Astrocyte (in vitro differentiated cells and primary cell): ENCODE measurements around the gene ZMIZ1. TPM values are rescaled to one million over a fixed set of nuclear protein-coding genes. Genes with fewer than 3 reads are reported as not detected.

ENCODE experiments used
- DNase-seq: peaks from one replicate; pipeline ENCODE4 v3.0.0-alpha.2; 2010; ENCODE audit warnings: low read depth
- FAIRE-seq: peaks from 2 replicates; lab custom pipeline; 2011; peaks lifted over from hg19 to GRCh38; lab: Jason Lieb, UNC
- H2AFZ ChIP-seq: 2 replicates; pipeline ENCODE4 v1.6.0; 2012; ENCODE audit warnings: low read depth, low read length, inconsistent platforms
- H3K27ac ChIP-seq: 2 replicates; pipeline ENCODE4 v1.5.1; 2011; ENCODE audit warnings: low read depth, low read length, inconsistent platforms
- H3K27me3 ChIP-seq: 2 replicates; pipeline ENCODE4 v1.6.0; 2011; ENCODE audit warnings: low read length, inconsistent platforms; ENCODE audit not compliant: insufficient read depth
- H3K36me3 ChIP-seq: 2 replicates; pipeline ENCODE4 v1.5.1; 2011; ENCODE audit warnings: low read length, inconsistent platforms; ENCODE audit not compliant: insufficient read depth
- H3K4me1 ChIP-seq: 2 replicates; pipeline ENCODE4 v1.5.1; 2011; ENCODE audit warnings: low read length, inconsistent platforms; ENCODE audit not compliant: insufficient read depth
- H3K4me2 ChIP-seq: 2 replicates; pipeline ENCODE4 v1.6.0; 2012; ENCODE audit warnings: low read length, inconsistent platforms
- H3K4me3 ChIP-seq: 2 replicates; pipeline ENCODE4 v1.5.1; 2011; ENCODE audit warnings: low read depth, mild to moderate bottlenecking, low read length, inconsistent platforms; ENCODE audit not compliant: insufficient read depth
- H3K79me2 ChIP-seq: 2 replicates; pipeline ENCODE4 v1.6.0; 2012; ENCODE audit warnings: mild to moderate bottlenecking, low read length, inconsistent platforms; ENCODE audit not compliant: insufficient read depth
- H3K9ac ChIP-seq: 2 replicates; pipeline ENCODE4 v1.6.0; 2012; ENCODE audit warnings: mild to moderate bottlenecking, low read length, inconsistent platforms
- H3K9me3 ChIP-seq: 2 replicates; pipeline ENCODE4 v1.5.1; 2012; ENCODE audit warnings: low read depth, mild to moderate bottlenecking, low read length, inconsistent platforms; ENCODE audit not compliant: insufficient read depth
- H4K20me1 ChIP-seq: 2 replicates; pipeline ENCODE4 v1.6.0; 2012; ENCODE audit warnings: low read length, inconsistent platforms; ENCODE audit not compliant: insufficient read depth
- H3K27ac Mint-ChIP-seq: one replicate; pipeline ENCODE4 v1.8.0; 2021; ENCODE audit warnings: mild to moderate bottlenecking, mixed read lengths; ENCODE audit not compliant: unreplicated experiment
- H3K27me3 Mint-ChIP-seq: one replicate; pipeline ENCODE4 v1.8.0; 2021; ENCODE audit warnings: low read depth, mixed read lengths; ENCODE audit not compliant: unreplicated experiment
- H3K36me3 Mint-ChIP-seq: one replicate; pipeline ENCODE4 v1.8.0; 2021; ENCODE audit warnings: low read depth, mixed read lengths; ENCODE audit not compliant: unreplicated experiment
- H3K4me1 Mint-ChIP-seq: one replicate; pipeline ENCODE4 v1.8.0; 2021; ENCODE audit warnings: low read depth, mixed read lengths; ENCODE audit not compliant: unreplicated experiment
- H3K4me3 Mint-ChIP-seq: one replicate; pipeline ENCODE4 v1.8.0; 2021; ENCODE audit warnings: mild to moderate bottlenecking, moderate library complexity, mixed read lengths; ENCODE audit not compliant: unreplicated experiment
- H3K9me3 Mint-ChIP-seq: one replicate; pipeline ENCODE4 v1.8.0; 2021; ENCODE audit warnings: mild to moderate bottlenecking, mixed read lengths; ENCODE audit not compliant: unreplicated experiment
- EZH2 ChIP-seq: IDR thresholded peaks from 2 replicates; pipeline ENCODE4 v1.6.1; 2012; ENCODE audit warnings: mild to moderate bottlenecking, low read length, inconsistent platforms; ENCODE audit not compliant: insufficient read depth
- total RNA-seq: library from RNA; stranded (reverse); gene quantifications from 2 replicates; pipeline ENCODE4 v1.2.1, GENCODE V29; 2021
- TF ChIP-seq, protein P1 (sequence below): IDR thresholded peaks from 2 replicates; pipeline ENCODE4 v1.5.1; 2011; ENCODE audit warnings: low read depth, mild to moderate bottlenecking, inconsistent platforms, low read length, moderate library complexity; ENCODE audit not compliant: insufficient read depth

Gene ZMIZ1
- total RNA-seq, 1 donor from 2014 or later = 45.5 TPM

DNA sequence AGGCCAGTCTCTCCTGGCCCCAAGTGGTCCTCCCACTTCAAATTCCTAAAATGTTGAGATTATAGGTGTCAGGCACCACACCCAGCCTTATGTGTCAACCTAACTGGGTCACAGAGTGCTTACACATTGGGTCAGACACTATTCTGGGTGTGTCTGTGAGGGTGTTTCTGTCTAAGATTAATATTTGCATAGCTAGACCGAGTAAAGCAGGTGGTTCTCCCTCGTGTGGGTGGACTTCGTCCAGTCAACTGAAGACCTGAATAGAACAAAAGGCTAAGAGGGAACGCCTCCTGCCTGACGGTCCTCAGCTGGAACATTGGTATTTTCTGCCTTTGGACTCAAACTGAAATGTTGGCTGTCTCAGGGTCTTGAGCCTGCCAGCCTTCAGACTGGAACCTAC, 290.0 kb downstream of the ZMIZ1 start:
- Mint-ChIP-seq H3K4me1 (peaks cover 1% of the 10 kb centered on the region), H3K27ac (no peak overlapping the region), H3K27me3 (no peaks in the 10 kb centered on the region), H3K9me3 (peaks cover 2% of the 10 kb centered on the region), H3K4me3 (no peak overlapping the region), H3K36me3 (peaks cover 18% of the 10 kb centered on the region)
- TF ChIP-seq, protein P1, sequence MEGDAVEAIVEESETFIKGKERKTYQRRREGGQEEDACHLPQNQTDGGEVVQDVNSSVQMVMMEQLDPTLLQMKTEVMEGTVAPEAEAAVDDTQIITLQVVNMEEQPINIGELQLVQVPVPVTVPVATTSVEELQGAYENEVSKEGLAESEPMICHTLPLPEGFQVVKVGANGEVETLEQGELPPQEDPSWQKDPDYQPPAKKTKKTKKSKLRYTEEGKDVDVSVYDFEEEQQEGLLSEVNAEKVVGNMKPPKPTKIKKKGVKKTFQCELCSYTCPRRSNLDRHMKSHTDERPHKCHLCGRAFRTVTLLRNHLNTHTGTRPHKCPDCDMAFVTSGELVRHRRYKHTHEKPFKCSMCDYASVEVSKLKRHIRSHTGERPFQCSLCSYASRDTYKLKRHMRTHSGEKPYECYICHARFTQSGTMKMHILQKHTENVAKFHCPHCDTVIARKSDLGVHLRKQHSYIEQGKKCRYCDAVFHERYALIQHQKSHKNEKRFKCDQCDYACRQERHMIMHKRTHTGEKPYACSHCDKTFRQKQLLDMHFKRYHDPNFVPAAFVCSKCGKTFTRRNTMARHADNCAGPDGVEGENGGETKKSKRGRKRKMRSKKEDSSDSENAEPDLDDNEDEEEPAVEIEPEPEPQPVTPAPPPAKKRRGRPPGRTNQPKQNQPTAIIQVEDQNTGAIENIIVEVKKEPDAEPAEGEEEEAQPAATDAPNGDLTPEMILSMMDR = no peak
- no peak for TF ChIP-seq EZH2
- peaks cover 10% of the 10 kb centered on the region for H3K36me3 ChIP-seq
- H3K9me3 ChIP-seq = no peaks in the 10 kb centered on the region
- H3K27me3 ChIP-seq = no peaks in the 10 kb centered on the region
- no peak overlapping the region for H3K27ac ChIP-seq
- peaks cover 21% of the 10 kb centered on the region for H4K20me1 ChIP-seq
- H3K79me2 ChIP-seq = peaks cover under 1% of the 10 kb centered on the region
- FAIRE-seq = no peak
- no peaks in the 10 kb centered on the region for H3K4me1 ChIP-seq
- no peak overlapping the region for H3K4me2 ChIP-seq
- no peak overlapping the region for H3K9ac ChIP-seq
- H3K4me3 ChIP-seq = no peak overlapping the region
- no peak overlapping the region for H2AFZ ChIP-seq
- no peak for DNase-seq

DNA sequence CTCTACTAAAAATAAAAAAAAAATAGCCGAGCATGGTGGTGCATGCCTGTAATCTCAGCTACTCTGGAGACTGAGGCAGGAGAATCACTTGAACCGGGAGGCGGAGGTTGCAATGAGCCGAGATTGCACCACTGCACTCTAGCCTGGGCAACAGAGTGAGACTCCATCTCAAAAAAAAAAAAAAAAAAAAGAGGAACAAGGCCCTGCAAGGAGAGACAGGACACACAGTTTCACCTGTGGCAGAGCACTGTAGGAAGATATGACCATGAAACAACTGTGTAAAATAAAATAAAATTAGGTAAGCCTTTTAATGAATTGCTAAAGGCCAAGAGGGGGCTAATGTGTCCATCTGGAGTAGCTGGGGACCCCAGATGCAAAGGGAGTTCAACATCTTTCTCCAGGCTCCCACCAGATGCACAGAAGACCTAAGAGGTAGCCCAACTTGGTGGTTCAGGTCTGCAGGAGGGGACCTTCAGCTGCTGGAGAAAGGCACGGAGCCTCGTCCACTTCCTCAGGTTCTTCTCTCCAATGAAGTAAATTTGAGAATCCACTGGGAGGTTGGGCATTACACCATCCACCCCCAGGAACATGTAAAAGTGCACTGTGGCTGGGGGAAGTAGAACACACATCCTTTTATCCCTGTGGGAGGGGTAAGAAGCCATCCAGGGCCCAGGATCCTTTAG, 291.2 kb downstream of the ZMIZ1 start:
- Histone ChIP-seq H3K79me2 (no peaks in the 10 kb centered on the region), H3K27ac (no peak overlapping the region), H2AFZ (no peak overlapping the region), H3K9me3 (no peaks in the 10 kb centered on the region), H3K4me3 (no peak overlapping the region), H3K4me1 (no peaks in the 10 kb centered on the region), H4K20me1 (peaks cover 14% of the 10 kb centered on the region), H3K27me3 (no peaks in the 10 kb centered on the region), H3K9ac (no peak overlapping the region), H3K4me2 (no peak overlapping the region), H3K36me3 (no peaks in the 10 kb centered on the region)
- Mint-ChIP-seq H3K27me3 (no peaks in the 10 kb centered on the region), H3K27ac (no peak overlapping the region), H3K36me3 (peaks cover 8% of the 10 kb centered on the region), H3K4me3 (no peak overlapping the region), H3K9me3 (peaks cover 2% of the 10 kb centered on the region), H3K4me1 (peaks cover 1% of the 10 kb centered on the region)
- FAIRE-seq (no peak), DNase-seq (no peak)
- no peak for TF ChIP-seq EZH2
- TF ChIP-seq, protein P1 = no peak
